ENCODE data around the gene HSPG2.

Gene HSPG2

DNA sequence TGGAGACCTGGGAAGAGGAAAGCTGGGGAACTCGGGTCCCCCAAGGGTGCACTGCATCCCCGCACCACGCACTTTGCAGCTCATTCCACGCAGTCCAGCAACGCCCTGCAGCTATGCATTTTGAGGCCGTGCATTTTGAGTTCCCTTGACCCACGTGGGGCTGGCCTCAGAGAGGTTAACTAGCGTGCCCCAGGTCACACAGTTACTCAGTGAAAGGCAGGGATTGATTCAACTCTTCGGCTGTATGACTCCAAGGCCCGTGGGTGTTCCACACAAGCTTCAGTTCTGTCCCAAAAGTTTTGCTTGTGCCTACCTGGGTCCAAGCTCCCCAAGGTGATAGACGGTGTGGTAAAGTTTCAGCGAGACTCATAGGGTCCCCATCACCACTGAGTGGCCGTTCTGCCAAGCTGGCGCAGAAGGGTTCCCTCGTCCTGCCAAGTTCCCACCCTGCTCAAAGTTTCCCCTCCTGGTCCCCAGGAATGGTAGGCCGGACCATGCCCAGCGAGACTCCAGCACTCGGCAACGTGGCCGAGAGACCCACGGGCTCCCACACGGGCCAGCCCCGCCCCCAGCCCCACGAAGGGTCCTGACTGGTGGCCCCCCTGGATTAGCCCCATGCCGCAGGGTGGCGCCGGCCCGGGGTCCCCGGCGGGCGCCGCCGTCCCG is 611 bp downstream of the HSPG2 start:
- DNase-seq, result peak in 13 of 42 donors; percentile 11 to 59 (median 27)
- intact Hi-C loops (cut with DNase I), result loop anchor here (5.0 kb wide), 1 partner anchor 154 kb away; the partner anchor contains the start of gene USP48

DNA sequence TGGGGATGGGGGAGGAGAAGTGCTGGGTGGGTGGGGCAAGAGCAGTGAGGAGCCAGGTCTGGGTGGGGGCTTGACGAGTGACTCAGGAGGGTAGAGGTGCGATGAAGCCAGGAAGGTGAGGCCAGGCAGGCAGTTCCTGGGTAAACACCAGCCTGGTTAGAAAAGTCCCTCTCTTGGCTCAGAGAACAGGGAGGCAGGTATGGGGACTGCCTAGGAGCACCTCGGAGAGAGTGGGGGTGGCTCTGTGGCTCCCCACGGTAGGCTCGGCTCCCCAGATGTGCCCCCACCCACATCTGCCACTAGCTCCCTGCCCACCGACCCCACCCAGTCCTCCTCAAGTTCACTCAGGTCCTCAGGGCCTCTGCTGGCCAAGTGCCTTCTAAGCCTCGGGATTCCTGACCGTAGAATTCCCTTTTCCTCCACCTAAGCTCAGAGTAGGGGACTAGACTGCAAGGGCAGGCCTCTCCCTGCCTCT is 1.2 kb downstream of the HSPG2 start:
- intact Hi-C loops (cut with DNase I), result loop anchor here (5.0 kb wide), 1 partner anchor 154 kb away; the partner anchor contains the start of gene USP48
- no peak for DNase-seq

DNA sequence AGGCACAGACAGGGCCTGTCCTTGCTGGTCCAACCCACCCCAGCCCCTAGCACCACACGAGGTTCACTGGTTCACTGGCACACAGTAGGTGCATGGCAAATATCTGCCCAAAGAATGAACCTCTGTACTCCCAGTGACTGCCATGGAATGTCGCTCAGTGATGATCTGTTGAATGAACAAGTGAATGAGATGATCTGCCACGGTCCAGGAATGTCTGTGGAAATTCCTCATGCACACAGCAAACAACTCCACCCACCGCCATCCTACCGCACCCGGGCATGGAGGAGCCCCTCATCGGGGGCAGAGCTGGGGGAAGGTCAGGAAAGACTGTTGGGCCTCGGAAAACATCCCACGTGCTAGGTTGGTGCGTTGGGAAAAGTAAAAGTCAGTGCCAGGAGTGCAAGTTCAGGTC is 1.7 kb downstream of the HSPG2 start:
- DNase-seq, result no peak
- intact Hi-C loops (cut with DNase I), result loop anchor here (5.0 kb wide), 1 partner anchor 153 kb away; the partner anchor contains the start of gene USP48

DNA sequence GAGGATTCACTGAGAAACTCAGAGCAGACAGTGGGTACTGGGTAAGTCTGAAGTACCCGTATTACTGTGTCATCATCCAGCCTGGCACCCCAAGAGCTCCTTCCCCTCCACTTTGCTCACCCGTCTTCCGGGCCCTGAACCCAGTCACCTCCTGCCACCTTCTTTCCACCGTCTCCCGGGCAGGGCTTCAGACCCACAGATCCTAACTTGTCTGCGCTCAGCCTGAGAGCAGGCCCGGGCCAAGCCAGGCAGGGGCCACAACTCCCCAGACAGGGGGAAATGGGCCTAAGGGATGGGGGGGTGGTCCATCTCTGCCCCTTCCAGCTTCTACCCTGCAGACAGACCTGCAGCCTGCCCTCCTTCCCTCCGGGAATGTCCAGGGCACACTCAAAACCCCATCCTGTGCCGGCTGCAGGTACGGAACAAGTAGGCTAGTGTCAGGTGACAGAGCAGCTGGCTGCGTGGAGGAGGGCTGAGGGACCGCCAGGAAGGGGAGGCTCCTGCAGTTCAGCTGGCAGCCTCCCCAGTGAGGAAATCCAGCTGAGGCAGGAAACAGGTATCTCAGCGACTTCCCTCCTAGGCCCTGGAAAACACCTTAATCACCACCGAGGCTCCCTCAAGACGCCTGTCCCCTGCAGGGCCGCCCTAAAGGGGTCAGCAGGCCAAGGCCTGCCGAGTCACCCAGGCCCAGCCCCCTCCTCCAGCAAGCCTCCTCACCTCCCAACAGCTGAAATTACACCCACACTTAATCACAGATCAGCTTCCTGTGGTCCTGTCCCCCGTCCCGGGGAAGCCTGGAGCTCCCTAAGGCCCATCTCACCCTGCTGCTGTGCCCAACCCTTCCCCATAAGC is 3.5 kb downstream of the HSPG2 start:
- DNase-seq, result no peak
- intact Hi-C loops (cut with DNase I), result no loop called here

DNA sequence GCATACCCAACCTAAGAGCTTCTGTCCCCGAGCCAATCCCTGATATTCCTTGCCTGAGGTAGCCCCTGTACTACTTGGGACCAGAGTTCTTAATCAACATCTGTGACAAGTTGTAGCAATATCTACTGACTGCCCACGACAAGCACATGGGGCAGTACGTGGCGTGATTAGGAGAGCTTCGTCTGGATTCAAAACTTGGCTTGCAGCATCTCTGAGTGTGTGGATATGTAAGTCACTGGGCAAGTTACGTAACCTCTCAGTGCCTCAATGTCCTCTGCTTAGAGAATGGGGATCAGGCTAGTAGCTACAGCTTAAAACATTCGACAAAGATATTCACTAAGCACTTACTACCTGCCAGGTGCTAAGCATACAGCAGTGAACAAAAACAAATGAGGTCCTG is 5.0 kb downstream of the HSPG2 start:
- intact Hi-C loops (cut with DNase I), result no loop called here
- DNase-seq, result no peak

DNA sequence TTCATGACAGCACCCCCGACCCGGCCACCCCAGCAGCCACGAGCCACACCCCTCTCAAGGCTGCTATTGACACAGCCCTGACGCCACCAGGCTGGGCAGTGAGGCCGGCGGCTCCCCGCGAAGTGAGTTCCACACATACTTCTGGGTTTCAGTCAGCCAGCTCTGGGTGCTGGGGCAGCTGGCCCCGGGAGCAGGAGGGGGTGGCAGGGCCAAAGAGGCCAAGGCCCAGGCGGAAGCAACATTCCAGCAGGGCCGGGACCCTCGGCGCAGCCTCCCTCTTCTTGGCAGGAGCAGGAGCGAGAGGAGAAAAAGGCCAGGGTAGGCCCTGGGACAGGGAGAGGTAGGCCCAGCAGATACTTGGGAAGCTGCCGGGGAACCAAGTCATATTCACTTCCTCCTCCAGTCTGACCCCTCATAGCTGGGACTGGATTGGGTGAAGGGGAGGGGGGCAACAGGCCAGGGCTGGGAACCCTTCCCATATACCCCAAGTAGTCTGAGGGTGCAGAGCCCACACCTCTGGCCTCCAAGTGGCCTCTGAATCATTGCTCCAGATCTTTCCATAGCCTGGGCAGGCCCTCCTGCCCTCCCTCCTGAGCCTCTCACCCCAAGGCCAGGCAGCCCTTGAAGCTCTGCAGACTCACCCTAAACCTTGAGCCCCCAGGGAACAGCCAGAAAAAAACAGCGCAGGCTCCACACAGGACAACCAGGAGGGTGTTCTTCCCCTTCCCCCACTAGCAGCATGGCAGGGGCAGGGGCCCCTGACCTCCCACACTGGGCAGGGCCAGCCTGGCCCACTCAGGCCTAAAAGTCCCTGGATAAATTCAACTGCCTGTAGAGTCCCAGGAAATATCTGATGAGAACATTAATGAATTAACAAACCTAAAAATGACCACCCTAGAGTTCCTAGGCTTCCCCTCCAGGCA is 5.7 kb downstream of the HSPG2 start:
- DNase-seq, result no peak
- intact Hi-C loops (cut with DNase I), result no loop called here

DNA sequence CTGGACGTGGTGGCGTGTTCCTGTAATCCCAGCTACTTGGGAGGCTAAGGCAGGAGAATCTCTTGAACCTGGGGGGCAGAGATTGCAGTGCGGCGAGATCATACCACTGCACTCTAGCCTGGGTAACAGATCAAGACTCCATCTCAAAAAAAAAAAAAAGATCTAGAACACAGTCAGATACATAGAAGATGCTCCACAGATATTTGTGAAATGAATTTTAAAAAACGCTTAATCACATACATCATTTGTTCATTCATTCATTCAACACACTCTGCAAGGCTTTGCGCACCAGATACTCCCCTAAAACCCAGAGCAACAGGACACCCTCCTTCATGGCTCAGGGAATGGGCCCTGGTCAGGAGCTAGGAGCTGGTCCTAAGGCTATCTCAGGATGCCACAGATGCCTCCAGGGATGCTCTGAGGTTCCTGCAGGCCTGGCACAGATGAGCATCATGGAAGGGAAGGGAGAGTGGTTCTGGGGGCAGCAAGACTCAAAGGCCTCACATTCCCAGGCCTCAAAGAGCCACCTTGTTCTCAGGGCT is 6.4 kb downstream of the HSPG2 start:
- intact Hi-C loops (cut with DNase I), result no loop called here
- no peak for DNase-seq

DNA sequence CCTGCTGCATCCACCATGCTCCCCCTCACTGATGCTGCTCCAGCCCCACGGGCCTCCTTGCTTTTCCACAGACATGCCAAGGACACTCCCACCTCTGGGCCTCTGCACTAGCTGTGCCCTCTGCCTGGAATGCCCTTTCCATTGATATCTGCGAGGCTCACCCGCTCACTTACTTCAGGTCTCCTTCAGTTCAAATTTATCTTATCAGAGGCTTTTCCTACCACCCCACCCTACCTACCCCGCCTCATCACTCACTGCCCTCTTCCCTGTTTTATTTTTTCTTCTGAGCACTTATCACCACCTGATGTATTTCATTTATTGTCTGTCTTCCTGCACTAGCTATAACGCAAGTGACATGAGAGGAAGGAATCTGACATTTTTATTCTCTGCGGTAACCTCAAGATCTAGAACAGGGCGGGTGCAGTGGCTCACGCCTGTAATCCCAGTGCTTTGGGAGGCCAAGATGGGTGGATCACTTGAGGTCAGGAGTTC is 7.0 kb downstream of the HSPG2 start:
- no peak for DNase-seq
- intact Hi-C loops (cut with DNase I), result no loop called here

DNA sequence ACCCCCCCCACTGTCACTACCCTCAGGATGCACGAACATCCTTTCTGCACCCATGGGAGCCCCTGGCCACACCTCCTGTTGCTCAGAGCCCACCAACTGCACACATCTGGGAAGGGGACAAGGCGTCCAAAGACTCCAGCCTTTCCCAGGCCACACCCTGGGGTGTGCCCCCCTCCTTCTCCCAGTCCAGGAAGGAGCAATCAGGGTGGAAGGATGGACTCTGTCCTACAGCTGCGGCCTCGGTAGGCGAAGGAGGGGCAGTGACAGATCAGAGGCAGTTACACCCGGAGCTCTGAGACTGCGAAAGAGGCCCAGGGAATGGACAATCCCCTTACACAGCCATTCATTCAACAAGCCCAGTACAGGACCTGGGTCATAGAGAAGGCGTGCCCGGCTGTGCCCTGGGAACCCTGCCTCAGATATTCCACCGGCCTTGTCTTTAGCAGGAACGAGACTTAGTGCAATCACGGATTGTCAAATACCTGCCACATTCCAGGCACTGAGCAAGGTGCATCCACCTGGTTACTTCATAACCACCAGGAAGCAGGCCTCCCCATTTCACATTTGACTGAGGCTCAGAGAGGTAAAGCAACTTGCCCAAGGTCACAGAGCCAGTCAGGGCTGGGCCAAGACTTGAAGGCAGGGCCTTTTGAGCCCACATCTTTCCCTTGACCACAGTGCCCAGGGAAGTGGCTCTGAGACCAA is 9.4 kb downstream of the HSPG2 start:
- intact Hi-C loops (cut with DNase I), result no loop called here
- DNase-seq, result no peak

DNA sequence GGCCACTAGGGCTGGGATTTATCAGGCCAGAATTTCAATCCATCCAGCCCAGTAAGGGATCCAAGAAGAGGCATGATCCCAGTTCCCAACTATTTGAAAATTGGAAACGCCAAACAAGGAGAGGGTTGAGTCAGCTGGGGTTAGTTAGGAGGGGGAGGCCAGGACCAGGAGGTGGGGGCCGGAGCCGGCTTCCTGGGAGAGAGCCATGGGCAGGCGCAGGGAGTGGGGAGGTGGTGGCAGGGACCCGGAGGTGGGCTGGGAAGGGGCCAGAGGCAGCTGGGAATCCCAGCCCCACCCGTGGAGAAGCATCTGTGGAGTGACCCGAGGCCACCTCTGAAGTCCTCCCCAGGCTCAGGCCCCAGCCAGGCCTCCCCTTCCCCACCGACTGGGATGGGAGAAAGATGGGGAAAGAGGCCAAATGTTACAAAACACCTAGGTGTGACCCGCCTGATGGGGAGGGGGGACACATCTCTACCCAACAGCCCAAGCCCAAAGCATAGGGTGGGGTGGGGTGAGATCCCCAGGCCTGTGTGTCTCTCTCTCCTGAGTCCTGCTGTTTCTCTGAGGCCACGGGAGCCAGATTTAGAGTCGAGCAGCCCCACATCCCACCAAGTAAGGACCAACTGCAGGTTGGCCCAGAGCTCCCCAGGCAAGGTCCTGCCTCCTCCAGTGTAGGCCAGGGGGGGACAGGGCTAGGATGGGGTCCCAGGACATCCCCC is 10.1 kb downstream of the HSPG2 start:
- DNase-seq, result no peak
- intact Hi-C loops (cut with DNase I), result no loop called here

DNA sequence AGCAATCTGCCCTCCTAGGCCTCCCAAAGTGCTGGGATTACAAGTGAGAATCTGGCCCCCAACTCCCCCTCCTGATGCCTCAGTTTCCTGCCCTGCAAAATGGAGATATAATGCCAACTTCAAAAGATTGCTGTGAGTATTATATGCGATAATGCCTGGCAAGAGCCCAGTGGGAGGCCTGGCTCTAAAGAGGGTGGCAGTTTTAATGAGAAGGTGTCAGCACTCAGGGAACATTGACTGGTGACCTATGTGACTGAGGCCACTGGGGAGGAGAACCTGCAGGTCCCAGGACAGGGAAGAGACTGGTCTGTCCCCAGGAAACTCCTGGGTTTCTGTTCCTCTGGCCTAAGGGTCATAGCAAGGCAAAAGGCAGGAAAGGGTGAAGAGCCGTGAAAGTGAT is 11.0 kb downstream of the HSPG2 start:
- intact Hi-C loops (cut with DNase I), result no loop called here
- no peak for DNase-seq

DNA sequence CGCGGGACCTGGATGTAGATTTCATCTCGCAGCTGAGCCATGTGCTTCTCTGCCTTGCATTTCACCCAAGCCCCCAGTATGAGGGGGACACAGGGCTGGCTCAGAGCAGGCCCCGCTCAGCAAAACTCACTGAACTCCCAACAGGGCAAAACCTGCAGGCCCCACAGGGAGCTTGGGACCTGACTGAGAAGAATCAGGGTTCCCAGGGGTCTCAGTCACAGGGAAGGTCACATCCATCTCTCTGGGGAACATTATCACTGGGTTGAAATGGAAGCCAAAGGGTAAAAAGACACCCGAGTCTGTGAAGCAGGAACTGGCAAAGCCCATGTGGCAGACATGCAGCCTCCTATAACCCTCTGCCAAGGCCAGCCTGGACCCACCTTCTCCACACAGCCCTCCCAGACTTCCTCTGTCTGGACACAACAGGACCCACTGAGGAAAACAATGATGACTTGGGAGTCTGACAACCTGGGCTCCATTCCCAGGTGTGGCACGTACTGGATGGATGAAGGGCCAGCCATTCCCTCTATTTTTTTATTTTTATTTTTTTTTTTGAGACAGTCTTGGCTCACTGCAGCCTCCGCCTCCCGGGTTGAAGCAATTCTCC is 11.7 kb downstream of the HSPG2 start:
- DNase-seq, result no peak
- intact Hi-C loops (cut with DNase I), result no loop called here

DNA sequence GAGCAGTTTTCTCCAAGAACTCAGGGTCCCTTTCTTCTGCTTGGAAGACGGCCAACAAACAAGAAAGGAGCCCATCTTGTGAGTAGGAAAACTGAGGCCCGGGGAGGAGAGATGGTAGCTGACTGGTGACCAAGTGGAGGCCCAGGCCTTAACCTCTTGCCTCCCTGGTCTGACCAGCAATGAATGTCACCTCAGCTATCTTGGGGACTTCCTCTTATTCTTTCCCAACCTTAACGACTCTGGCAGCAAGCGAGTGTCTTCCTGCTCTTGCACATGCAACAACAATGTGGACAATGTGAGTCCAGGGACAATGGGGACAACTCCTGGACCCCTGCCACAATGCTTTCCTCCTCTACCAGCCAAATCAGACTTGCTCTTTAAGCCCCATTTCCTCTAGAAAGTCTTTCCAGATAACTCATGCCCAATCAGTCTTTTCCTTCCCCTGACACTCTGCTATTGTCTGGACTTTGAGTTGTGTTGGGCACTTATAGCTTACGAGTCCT is 12.6 kb downstream of the HSPG2 start:
- intact Hi-C loops (cut with DNase I), result no loop called here
- no peak for DNase-seq

DNA sequence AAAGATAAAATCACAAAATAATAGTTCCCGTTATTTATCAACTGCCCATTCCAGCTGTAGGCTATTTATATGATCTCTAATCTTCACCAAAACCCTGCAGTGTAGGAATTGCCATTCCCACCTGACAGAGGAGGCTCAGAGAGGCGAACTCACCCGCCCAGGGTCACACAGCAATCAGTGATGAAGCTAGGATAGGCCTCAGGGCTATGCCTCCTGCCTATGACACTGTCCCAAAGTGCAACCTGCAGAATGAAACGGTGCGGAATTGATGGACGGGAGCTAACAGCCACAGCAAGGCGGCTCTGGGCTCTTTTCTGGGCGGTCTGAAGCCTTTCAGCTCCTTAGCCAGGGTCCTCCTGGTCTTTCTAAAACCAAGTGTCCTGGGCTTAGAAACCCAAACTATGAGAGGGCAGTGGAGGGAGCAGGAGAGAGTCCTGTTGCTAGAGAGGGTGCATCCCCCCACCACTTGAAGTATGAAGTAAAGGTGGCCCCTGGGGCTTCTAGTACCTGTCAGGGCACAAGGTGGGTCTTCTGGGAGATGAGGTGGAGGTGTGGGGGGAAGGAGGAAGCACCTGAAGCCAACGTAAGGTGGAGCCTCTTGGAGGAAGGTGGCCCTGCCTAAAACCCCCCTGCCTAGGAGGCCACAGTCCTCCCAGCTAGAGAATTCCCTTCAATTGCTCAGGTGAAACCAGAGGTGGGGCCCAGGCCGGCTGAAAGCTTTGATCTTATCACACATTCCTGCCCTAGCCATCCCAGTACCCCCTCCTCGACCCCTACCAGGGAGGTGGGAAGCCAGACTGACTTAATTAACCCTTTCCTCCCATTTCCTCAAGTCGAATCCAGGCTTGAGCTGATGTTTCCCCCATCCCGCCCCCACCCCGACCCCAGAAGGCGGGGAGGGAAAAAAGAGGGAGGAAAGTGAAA is 14.8 kb downstream of the HSPG2 start:
- intact Hi-C loops (cut with DNase I), result no loop called here
- no peak for DNase-seq

DNA sequence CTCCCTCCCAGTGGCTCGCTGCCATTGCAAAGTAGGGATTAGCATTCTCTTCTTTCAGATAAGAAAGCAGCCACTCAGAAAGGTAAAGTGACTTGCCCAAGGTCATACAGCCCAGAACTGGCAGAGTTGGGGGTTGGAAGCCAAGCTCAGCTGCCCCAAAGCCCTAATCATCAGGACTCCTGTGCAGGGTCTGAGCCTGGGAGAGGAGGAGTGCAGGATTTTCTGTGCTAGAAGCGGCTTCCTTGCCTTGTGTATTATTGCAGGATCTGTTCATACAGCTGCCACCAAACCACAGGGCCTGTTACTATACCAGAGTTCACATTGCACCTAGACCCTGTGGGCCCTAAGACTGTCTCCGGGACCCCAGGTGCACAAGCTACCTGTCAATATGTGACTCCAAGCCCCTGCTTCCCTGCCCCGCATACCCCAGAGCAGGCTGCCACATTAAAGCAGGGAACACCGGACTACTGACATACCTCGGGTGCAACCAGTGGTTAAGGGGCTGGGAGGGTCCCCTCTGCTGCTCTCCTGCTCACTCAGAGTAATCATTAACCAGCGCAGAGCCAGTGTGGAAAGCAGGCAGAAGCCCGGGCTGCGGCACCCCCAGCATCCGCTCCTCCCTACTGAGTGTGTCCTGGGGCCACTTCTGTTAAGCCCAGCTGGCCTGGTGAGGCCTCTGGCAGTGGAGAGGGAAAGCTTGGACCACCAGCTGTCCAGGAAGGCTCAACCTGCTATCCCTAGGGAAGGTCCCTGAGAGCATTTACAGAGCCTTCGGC is 15.8 kb downstream of the HSPG2 start:
- no peak for DNase-seq
- intact Hi-C loops (cut with DNase I), result no loop called here

Data from head of caudate nucleus (tissue), 42 donors.